HG03159 (cell line): ENCODE results near the gene CD59.
"Not testable (repeated sequence)": the region's sequence is repeated elsewhere in the genome, so short reads cannot be mapped to it uniquely, and the experiment has no call there.

Experiments used
- ATAC-seq: cut with Tn5 transposase; IDR thresholded peaks from one replicate; pipeline ENCODE4 v1.9.1; 2021; ENCODE audit warnings: mild to moderate bottlenecking, moderate library complexity; ENCODE audit not compliant: unreplicated experiment

Gene CD59

GRCh38 chr11:33743291-33743690 is 7.1 kb upstream of the CD59 start:
- no peak for ATAC-seq

- ATAC-seq: no peak
Observed at GRCh38 chr11:33742249-33742851, 6.1 kb upstream of the CD59 start.

GRCh38 chr11:33741806-33742205 is 5.6 kb upstream of the CD59 start:
- no peak for ATAC-seq

GRCh38 chr11:33737362-33737821 is 1.2 kb upstream of the CD59 start:
- ATAC-seq: no peak

- ATAC-seq: peak; percentile 54
Observed at GRCh38 chr11:33735271-33736147, 714 bp downstream of the CD59 start.

GRCh38 chr11:33734441-33735270 is 1.6 kb downstream of the CD59 start:
- ATAC-seq: no peak

- ATAC-seq: no peak
Observed at GRCh38 chr11:33733980-33734379, 2.2 kb downstream of the CD59 start.

- no peak for ATAC-seq
Observed at GRCh38 chr11:33731723-33732531, 4.3 kb downstream of the CD59 start.

GRCh38 chr11:33730716-33731115 is 5.5 kb downstream of the CD59 start:
- no peak for ATAC-seq

- not testable (repeated sequence) for ATAC-seq
Observed at GRCh38 chr11:33729072-33729664, 7.1 kb downstream of the CD59 start.

GRCh38 chr11:33727539-33727938 is 8.7 kb downstream of the CD59 start:
- not testable (repeated sequence) for ATAC-seq

- no peak for ATAC-seq
Observed at GRCh38 chr11:33725496-33725895, 10.7 kb downstream of the CD59 start.

- ATAC-seq: no peak
Observed at GRCh38 chr11:33724644-33725035, 11.6 kb downstream of the CD59 start.

GRCh38 chr11:33723238-33723881 is 12.9 kb downstream of the CD59 start:
- no peak for ATAC-seq

GRCh38 chr11:33722590-33723234 is 13.5 kb downstream of the CD59 start:
- no peak for ATAC-seq

- no peak for ATAC-seq
Observed at GRCh38 chr11:33721984-33722383, 14.2 kb downstream of the CD59 start.

- no peak for ATAC-seq
Observed at GRCh38 chr11:33721426-33721825, 14.8 kb downstream of the CD59 start.

- ATAC-seq: no peak
Observed at GRCh38 chr11:33719587-33719986, 16.6 kb downstream of the CD59 start.

GRCh38 chr11:33718440-33718839 is 17.8 kb downstream of the CD59 start:
- ATAC-seq: no peak
